Fibroblast of lung (primary cell): Measurements from ENCODE around the gene NEK6. TPM values are rescaled to one million over a fixed set of nuclear protein-coding genes. Genes with fewer than 3 reads are reported as not detected.

Experiments used
- DNase-seq, 2 donors: peaks; one replicate each; pipeline versions ENCODE4 v3.0.0 to v3.0.0-alpha.2; 2010; ENCODE audit warnings: low read depth in 2 of 2
- H2AFZ ChIP-seq: 2 replicates; pipeline ENCODE4 v1.5.1; 2012; ENCODE audit warnings: low read length, control low read depth, inconsistent platforms
- H3K27ac ChIP-seq: 2 replicates; pipeline ENCODE4 v1.5.1; 2011; ENCODE audit warnings: low read length, control low read depth; ENCODE audit not compliant: insufficient read depth
- H3K27me3 ChIP-seq: 2 replicates; pipeline ENCODE4 v1.5.1; 2011; ENCODE audit warnings: mild to moderate bottlenecking, low read length; ENCODE audit not compliant: control insufficient read depth, insufficient read depth
- H3K36me3 ChIP-seq: 2 replicates; pipeline ENCODE4 v1.5.1; 2011; ENCODE audit warnings: low read length; ENCODE audit not compliant: control insufficient read depth, insufficient read depth
- H3K4me1 ChIP-seq: 2 replicates; pipeline ENCODE4 v1.5.1; 2011; ENCODE audit warnings: low read length; ENCODE audit not compliant: control insufficient read depth, insufficient read depth; ENCODE audit errors: extremely low read depth
- H3K4me2 ChIP-seq: 2 replicates; pipeline ENCODE4 v1.5.1; 2011; ENCODE audit warnings: low read length, control low read depth; ENCODE audit not compliant: insufficient read depth; ENCODE audit errors: extremely low read depth
- H3K4me3 ChIP-seq, 4 experiments: fragments of 200-600 bp in 1 of 4; sonication (generic) in 1 of 4; replicated peaks in 1 of 4; 2 replicates each; pipeline ENCODE4 v1.5.1; 2011 to 2016; ENCODE audit warnings: low read length in 4 of 4, low read depth in 3 of 4, mild to moderate bottlenecking in 3 of 4, control low read depth in 2 of 4, inconsistent platforms in 1 of 4, mixed read lengths in 1 of 4; ENCODE audit not compliant: insufficient read depth in 1 of 4; ENCODE audit errors: control extremely low read depth in 1 of 4
- H3K79me2 ChIP-seq: 2 replicates; pipeline ENCODE4 v1.5.1; 2012; ENCODE audit warnings: mild to moderate bottlenecking, low read length, inconsistent platforms; ENCODE audit not compliant: control insufficient read depth, insufficient read depth
- H3K9ac ChIP-seq: 2 replicates; pipeline ENCODE4 v1.5.1; 2011; ENCODE audit warnings: mild to moderate bottlenecking, low read length, control low read depth; ENCODE audit not compliant: insufficient read depth
- H3K9me3 ChIP-seq: 2 replicates; pipeline ENCODE4 v1.5.1; 2012; ENCODE audit warnings: low read depth, low read length; ENCODE audit not compliant: control insufficient read depth, insufficient read depth
- H4K20me1 ChIP-seq: 2 replicates; pipeline ENCODE4 v1.5.1; 2011; ENCODE audit warnings: low read length; ENCODE audit not compliant: control insufficient read depth, insufficient read depth; ENCODE audit errors: extremely low read depth
- CTCF ChIP-seq, 2 donors: IDR thresholded peaks in 1 of 2; conservative IDR thresholded peaks in 1 of 2; 1 replicate in 1 of 2; 2 replicates in 1 of 2; pipeline ENCODE4 v1.5.1; 2011 to 2012; ENCODE audit warnings: low read length in 2 of 2, control low read depth in 1 of 2, inconsistent platforms in 1 of 2, low read depth in 1 of 2, mild to moderate bottlenecking in 1 of 2
- EZH2 ChIP-seq: IDR thresholded peaks from 2 replicates; pipeline ENCODE4 v1.5.1; 2012; ENCODE audit warnings: low read length, control low read depth, mild to moderate bottlenecking; ENCODE audit errors: missing control alignments
- polyA plus RNA-seq, 2 donors: library from polyadenylated mRNA; depleted of rRNA in 1 of 2; stranded (reverse) in 1 of 2; unstranded in 1 of 2; fragments of >200 nt; gene quantifications; 2 replicates each; pipeline ENCODE4 v1.2.1, GENCODE V29; 2011 to 2012; ENCODE audit warnings: missing spikeins in 1 of 2
- total RNA-seq: library from RNA; depleted of rRNA; stranded (reverse); fragments of >200 nt; gene quantifications from 2 replicates; pipeline ENCODE4 v1.2.1, GENCODE V29; 2014

The NEK6 gene
- total and polyA plus RNA-seq, 2 donors (not counting 1 experiment from before 2014, with no cell fraction given): 71.2 to 71.4 TPM

- Histone ChIP-seq H3K4me3 (no peak overlapping the region), H3K36me3 (no peaks in the 10 kb centered on the region), H3K4me1 (no peaks in the 10 kb centered on the region), H2AFZ (no peak overlapping the region), H3K4me2 (no peak overlapping the region), H3K27me3 (peaks cover 16% of the 10 kb centered on the region), H3K9ac (no peak overlapping the region), H3K27ac (no peak overlapping the region), H3K9me3 (no peaks in the 10 kb centered on the region), H3K79me2 (no peaks in the 10 kb centered on the region), H4K20me1 (no peaks in the 10 kb centered on the region)
- DNase-seq: peak in 1 of 2 donors; percentile 63
- TF ChIP-seq CTCF (conservative IDR thresholded peaks at IDR 0.05 in 1 of 2, IDR thresholded peaks at IDR 0.05 in 1 of 2; ENCODE audit: low read depth in 1 of 2, low read length in 2 of 2) (no peak), EZH2 (no peak)
These were observed 34.6 kb upstream of the NEK6 start for GRCh38 chr9:124222918-124223720.

- H3K4me1 ChIP-seq: no peaks in the 10 kb centered on the region
- no peak overlapping the region for H3K4me3 ChIP-seq
- no peaks in the 10 kb centered on the region for H3K79me2 ChIP-seq
- no peak overlapping the region for H3K4me2 ChIP-seq
- no peaks in the 10 kb centered on the region for H3K36me3 ChIP-seq
- no peak for DNase-seq
- H3K9ac ChIP-seq: no peak overlapping the region
- H3K27me3 ChIP-seq: peaks cover 15% of the 10 kb centered on the region
- H2AFZ ChIP-seq: no peak overlapping the region
- no peak overlapping the region for H3K27ac ChIP-seq
- H3K9me3 ChIP-seq: no peaks in the 10 kb centered on the region
- TF ChIP-seq CTCF (conservative IDR thresholded peaks at IDR 0.05 in 1 of 2, IDR thresholded peaks at IDR 0.05 in 1 of 2; ENCODE audit: low read depth in 1 of 2, low read length in 2 of 2): no peak
- TF ChIP-seq EZH2: no peak
- no peaks in the 10 kb centered on the region for H4K20me1 ChIP-seq
These were observed 31.8 kb upstream of the NEK6 start for GRCh38 chr9:124225945-124226344.

- H2AFZ ChIP-seq: no peak overlapping the region
- TF ChIP-seq EZH2 (no peak), CTCF (conservative IDR thresholded peaks at IDR 0.05 in 1 of 2, IDR thresholded peaks at IDR 0.05 in 1 of 2; ENCODE audit: low read depth in 1 of 2, low read length in 2 of 2) (no peak)
- H3K9ac ChIP-seq: no peak overlapping the region
- no peaks in the 10 kb centered on the region for H3K4me1 ChIP-seq
- H3K4me2 ChIP-seq: no peak overlapping the region
- H4K20me1 ChIP-seq: no peaks in the 10 kb centered on the region
- no peaks in the 10 kb centered on the region for H3K9me3 ChIP-seq
- no peaks in the 10 kb centered on the region for H3K36me3 ChIP-seq
- no peaks in the 10 kb centered on the region for H3K79me2 ChIP-seq
- peaks cover 5% of the 10 kb centered on the region for H3K27me3 ChIP-seq
- no peak overlapping the region for H3K27ac ChIP-seq
- no peak for DNase-seq
- H3K4me3 ChIP-seq: no peak overlapping the region
These were observed 29.2 kb upstream of the NEK6 start for GRCh38 chr9:124228516-124228915.
